Esophagus (tissue), 2 donors: ENCODE data around the gene MADD. TPM values are rescaled to one million over a fixed set of nuclear protein-coding genes. Genes with fewer than 3 reads are reported as not detected.
"Not testable (repeated sequence)": the region's sequence is repeated elsewhere in the genome, so short reads cannot be mapped to it uniquely, and the experiment has no call there.

Source experiments
- H3K27ac ChIP-seq, 2 donors: one replicate each; pipeline ENCODE4 v1.5.1; 2013; ENCODE audit warnings: low read depth in 2 of 2, mild to moderate bottlenecking in 2 of 2, inconsistent platforms in 1 of 2, low read length in 1 of 2, moderate library complexity in 1 of 2
- H3K27me3 ChIP-seq, 2 donors: one replicate each; pipeline ENCODE4 v1.6.1; 2013; ENCODE audit warnings: low read length in 2 of 2, control low read depth in 1 of 2, mild to moderate bottlenecking in 1 of 2; ENCODE audit not compliant: insufficient read depth in 2 of 2, control insufficient read depth in 1 of 2
- H3K36me3 ChIP-seq, 2 donors: one replicate each; pipeline ENCODE4 v1.6.1; 2013; ENCODE audit warnings: low read length in 1 of 2; ENCODE audit not compliant: control insufficient read depth in 2 of 2, insufficient read depth in 2 of 2
- H3K4me1 ChIP-seq, 2 donors: one replicate each; pipeline ENCODE4 v1.6.1; 2013; ENCODE audit warnings: low read length in 1 of 2; ENCODE audit not compliant: control insufficient read depth in 2 of 2, insufficient read depth in 2 of 2
- H3K4me3 ChIP-seq, 2 donors: one replicate each; pipeline ENCODE4 v1.5.1; 2013; ENCODE audit warnings: low read length in 2 of 2, mild to moderate bottlenecking in 2 of 2, low read depth in 1 of 2, moderate library complexity in 1 of 2
- H3K9me3 ChIP-seq, 2 donors: one replicate each; pipeline ENCODE4 v1.6.1; 2013; ENCODE audit warnings: mild to moderate bottlenecking in 2 of 2, low read depth in 1 of 2, low read length in 1 of 2, moderate library complexity in 1 of 2; ENCODE audit not compliant: control insufficient read depth in 2 of 2, insufficient read depth in 1 of 2
- WGBS, 2 donors: extraction: QIAGEN DNeasy Blood & Tissue Kit; methylation state at CpG; one replicate each; pipeline ENCODE4 v1.1.7; 2013; 5-methylcytosine and 5-hydroxymethylcytosine counted together
- polyA plus RNA-seq, 2 donors: library from polyadenylated mRNA; stranded (reverse); fragments of 200-250 nt; gene quantifications; one replicate each; pipeline ENCODE4 v1.2.3, GENCODE V29; 2013
- donor health status: healthy with polysubstance abuse.
- donor health status: Bipolar disorder and iron deficiency.

The MADD gene
- polyA plus RNA-seq, 2 donors: 8.2 to 11.0 TPM

- WGBS, 2 donors: 92 to 93% methylated on average over 20 of the region's 20 CpGs
- no peak overlapping the region for H3K4me3 ChIP-seq
- peaks cover 2% of the 10 kb centered on the region in 2 donors for H3K4me1 ChIP-seq
Observed at GRCh38 chr11:47332791-47333525, 63.0 kb downstream of the MADD start.

GRCh38 chr11:47333526-47333845 lies 63.6 kb downstream of the MADD start:
- Histone ChIP-seq H3K4me3 (no peak overlapping the region), H3K27me3 (no peaks in the 10 kb centered on the region), H3K9me3 (no peaks in the 10 kb centered on the region), H3K4me1 (peaks cover 2% of the 10 kb centered on the region in 2 donors), H3K36me3 (peaks cover 5 to 14% of the 10 kb centered on the region in 2 donors), H3K27ac (no peak overlapping the region)
- 92 to 94% methylated on average over 14 of the region's 14 CpGs for WGBS, 2 donors

More at GRCh38 chr11:47332791-47333525, 63.0 kb downstream of the MADD start:
- no peaks in the 10 kb centered on the region for H3K9me3 ChIP-seq
- H3K27me3 ChIP-seq: no peaks in the 10 kb centered on the region
- H3K36me3 ChIP-seq: peaks cover 9 to 19% of the 10 kb centered on the region in 2 donors
- no peak overlapping the region for H3K27ac ChIP-seq

GRCh38 chr11:47333886-47334443 lies 64.0 kb downstream of the MADD start:
- H3K9me3 ChIP-seq: no peaks in the 10 kb centered on the region
- peaks cover under 1 to 9% of the 10 kb centered on the region in 2 donors for H3K36me3 ChIP-seq
- H3K27ac ChIP-seq: no peak overlapping the region
- WGBS, 2 donors: 90 to 94% methylated on average over 8 of the region's 8 CpGs
- no peak overlapping the region for H3K4me3 ChIP-seq
- H3K27me3 ChIP-seq: no peaks in the 10 kb centered on the region
- H3K4me1 ChIP-seq: peaks cover 2% of the 10 kb centered on the region in 2 donors

GRCh38 chr11:47334699-47335411 lies 64.9 kb downstream of the MADD start:
- H3K4me3 ChIP-seq, H3K27ac ChIP-seq: not testable (repeated sequence)
- 95 to 96% methylated on average over 16 of the region's 16 CpGs for WGBS, 2 donors

GRCh38 chr11:47335733-47336132 lies 65.8 kb downstream of the MADD start:
- H3K4me3 ChIP-seq: no peak overlapping the region
- 82 to 89% methylated on average over 9 of the region's 9 CpGs for WGBS, 2 donors
- peaks cover 2% of the 10 kb centered on the region in 2 donors for H3K4me1 ChIP-seq
- H3K27ac ChIP-seq: no peak overlapping the region
- no peaks in the 10 kb centered on the region for H3K9me3 ChIP-seq
- H3K27me3 ChIP-seq: no peaks in the 10 kb centered on the region
- H3K36me3 ChIP-seq: no peaks in the 10 kb centered on the region

More at GRCh38 chr11:47334699-47335411, 64.9 kb downstream of the MADD start:
- H3K36me3 ChIP-seq, H3K9me3 ChIP-seq, H3K27me3 ChIP-seq, H3K4me1 ChIP-seq: not testable (repeated sequence)

GRCh38 chr11:47336595-47336994 lies 66.7 kb downstream of the MADD start:
- 84 to 92% methylated on average over 4 of the region's 4 CpGs for WGBS, 2 donors
- no peak overlapping the region for H3K27ac ChIP-seq

GRCh38 chr11:47337229-47337924 lies 67.4 kb downstream of the MADD start:
- Histone ChIP-seq H3K4me3 (no peak overlapping the region), H3K36me3 (no peaks in the 10 kb centered on the region), H3K27me3 (no peaks in the 10 kb centered on the region), H3K4me1 (no peaks in the 10 kb centered on the region), H3K27ac (no peak overlapping the region), H3K9me3 (no peaks in the 10 kb centered on the region)
- WGBS, 2 donors: 90% methylated on average over 34 of the region's 34 CpGs

More at GRCh38 chr11:47336595-47336994, 66.7 kb downstream of the MADD start:
- H3K9me3 ChIP-seq: no peaks in the 10 kb centered on the region
- no peak overlapping the region for H3K4me3 ChIP-seq
- H3K36me3 ChIP-seq: no peaks in the 10 kb centered on the region
- H3K27me3 ChIP-seq: no peaks in the 10 kb centered on the region
- H3K4me1 ChIP-seq: no peaks in the 10 kb centered on the region

GRCh38 chr11:47338396-47339241 lies 68.7 kb downstream of the MADD start:
- Histone ChIP-seq H3K4me1 (no peaks in the 10 kb centered on the region), H3K36me3 (no peaks in the 10 kb centered on the region), H3K27me3 (no peaks in the 10 kb centered on the region), H3K4me3 (no peak overlapping the region), H3K9me3 (no peaks in the 10 kb centered on the region), H3K27ac (no peak overlapping the region)
- 89 to 93% methylated on average over 26 to 27 of the region's 27 CpGs for WGBS, 2 donors

GRCh38 chr11:47340010-47340409 lies 70.1 kb downstream of the MADD start:
- H3K27ac ChIP-seq: no peak overlapping the region
- H3K4me3 ChIP-seq: no peak overlapping the region
- WGBS, 2 donors: 71 to 76% methylated on average over 9 of the region's 9 CpGs
- no peaks in the 10 kb centered on the region for H3K9me3 ChIP-seq
- no peaks in the 10 kb centered on the region for H3K36me3 ChIP-seq
- H3K27me3 ChIP-seq: no peaks in the 10 kb centered on the region
- no peaks in the 10 kb centered on the region for H3K4me1 ChIP-seq
